T-helper 2 cell (primary cell): ENCODE measurements around the gene DIAPH2.

Source experiments
- DNase-seq, 5 experiments: peaks; one replicate each; pipeline versions ENCODE4 v3.0.0 to v3.0.0-alpha.2; 2012 to 2022

Gene DIAPH2

DNA sequence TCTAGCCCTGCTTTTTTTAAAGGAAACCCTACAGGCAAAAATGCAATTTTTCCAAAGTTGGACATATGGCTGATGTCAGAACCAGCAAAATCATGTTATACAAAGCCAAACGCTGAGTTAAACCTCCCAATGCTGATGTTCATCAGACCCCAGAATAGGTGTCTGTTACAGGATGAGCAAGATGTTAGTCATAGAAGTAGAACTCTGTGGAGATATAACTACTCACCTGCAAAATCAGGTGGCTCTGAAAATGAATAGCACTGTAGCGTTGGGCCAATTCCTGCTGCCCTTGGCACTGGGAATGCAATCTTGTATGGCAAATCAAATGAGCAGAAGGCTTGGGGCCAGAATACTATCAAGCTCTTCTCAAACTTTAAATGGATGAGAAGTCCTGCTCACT is 833.1 kb downstream of the DIAPH2 start:
- DNase-seq = no peak

DNA sequence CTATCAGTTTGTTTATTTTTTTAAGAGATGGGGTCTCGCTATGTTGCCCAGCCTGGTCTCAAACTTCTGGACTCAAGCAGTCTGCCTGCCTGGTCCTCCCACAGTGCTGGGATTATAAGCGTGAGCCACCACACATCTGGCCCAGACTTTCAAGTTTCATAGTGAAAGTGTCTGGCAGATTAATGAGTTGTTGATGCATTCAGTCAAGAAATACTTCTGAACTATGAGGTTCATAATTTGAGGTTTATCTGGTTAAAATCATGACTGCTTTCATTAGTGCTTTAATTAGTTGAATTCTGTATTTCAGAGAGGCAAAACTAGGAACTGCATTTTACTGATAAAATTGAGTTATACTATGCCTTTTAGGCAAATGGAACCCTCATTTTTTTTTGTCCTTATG is 837.7 kb downstream of the DIAPH2 start:
- DNase-seq = no peak

DNA sequence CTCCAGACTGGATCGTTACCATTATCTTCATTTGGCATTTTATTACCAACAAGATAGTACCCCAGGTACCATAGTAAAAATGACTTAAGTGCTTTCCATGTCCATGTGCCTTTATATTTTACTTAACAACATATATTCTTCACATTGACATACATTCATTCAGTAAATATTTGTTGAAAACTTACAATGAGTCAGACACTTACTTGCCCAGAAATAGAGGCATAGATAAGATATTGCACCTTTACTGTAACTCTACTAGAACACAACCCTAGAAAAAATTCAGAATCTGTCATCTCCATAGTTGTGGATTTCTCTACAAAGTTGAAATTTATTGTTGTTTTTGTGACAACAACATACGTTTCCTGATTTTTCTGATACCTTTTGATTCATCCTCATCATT is 839.7 kb downstream of the DIAPH2 start:
- no peak for DNase-seq

DNA sequence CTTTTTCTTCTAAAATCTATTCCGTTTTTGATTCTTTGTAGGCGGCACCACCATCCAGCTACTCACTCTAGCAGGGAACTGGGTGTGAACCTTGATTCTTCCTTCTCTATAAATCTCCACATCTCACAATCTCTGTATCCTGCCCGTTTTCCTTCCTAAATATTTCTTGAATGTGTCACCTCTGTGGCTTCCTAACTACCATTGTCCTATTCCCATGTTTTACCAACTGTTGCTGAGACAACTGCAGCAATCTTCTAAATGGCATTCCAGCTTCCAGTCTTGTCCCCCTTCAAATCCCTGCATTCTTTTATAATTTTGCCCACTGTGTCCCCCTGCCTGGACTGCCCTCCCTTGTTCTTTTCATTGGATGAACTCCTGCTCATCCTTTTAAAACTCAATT is 840.4 kb downstream of the DIAPH2 start:
- no peak for DNase-seq

DNA sequence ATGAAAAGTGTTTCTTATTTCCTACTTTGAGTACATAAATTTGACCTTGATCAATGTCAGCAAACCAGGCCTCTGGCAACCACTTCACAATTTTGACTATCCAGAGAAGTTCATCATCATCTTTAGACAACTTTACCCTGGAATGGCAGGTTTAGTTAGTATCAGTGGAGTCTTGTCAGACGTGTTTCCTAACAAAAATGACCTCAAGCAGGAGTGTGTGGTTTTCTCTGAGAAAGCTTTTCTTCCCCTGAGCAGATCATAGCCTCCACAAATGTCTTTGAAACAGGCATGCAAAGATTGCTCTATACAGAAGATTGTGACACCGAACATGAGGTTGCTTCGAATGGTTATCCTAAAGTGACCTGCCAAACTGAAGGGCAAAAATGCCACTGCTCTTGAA is 841.3 kb downstream of the DIAPH2 start:
- DNase-seq = no peak

DNA sequence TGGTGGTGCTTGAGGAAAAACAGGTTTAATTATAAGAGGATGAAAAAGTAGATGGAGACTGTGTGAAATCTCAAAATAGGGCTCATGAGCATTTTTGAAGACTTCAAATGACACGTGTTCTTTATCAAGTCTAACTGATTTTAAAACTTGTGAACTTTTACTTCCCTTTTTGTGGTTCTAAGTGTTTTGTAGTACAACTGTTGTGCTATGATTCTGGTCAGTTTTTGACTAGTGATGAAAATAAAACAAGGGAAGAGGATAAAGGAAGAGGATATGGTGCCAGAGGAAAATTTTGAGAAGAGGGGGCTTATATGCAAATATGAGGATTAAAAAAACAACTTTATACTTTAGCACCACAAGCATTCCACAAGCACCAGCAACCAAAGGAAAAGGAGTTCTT is 843.1 kb downstream of the DIAPH2 start:
- no peak for DNase-seq

DNA sequence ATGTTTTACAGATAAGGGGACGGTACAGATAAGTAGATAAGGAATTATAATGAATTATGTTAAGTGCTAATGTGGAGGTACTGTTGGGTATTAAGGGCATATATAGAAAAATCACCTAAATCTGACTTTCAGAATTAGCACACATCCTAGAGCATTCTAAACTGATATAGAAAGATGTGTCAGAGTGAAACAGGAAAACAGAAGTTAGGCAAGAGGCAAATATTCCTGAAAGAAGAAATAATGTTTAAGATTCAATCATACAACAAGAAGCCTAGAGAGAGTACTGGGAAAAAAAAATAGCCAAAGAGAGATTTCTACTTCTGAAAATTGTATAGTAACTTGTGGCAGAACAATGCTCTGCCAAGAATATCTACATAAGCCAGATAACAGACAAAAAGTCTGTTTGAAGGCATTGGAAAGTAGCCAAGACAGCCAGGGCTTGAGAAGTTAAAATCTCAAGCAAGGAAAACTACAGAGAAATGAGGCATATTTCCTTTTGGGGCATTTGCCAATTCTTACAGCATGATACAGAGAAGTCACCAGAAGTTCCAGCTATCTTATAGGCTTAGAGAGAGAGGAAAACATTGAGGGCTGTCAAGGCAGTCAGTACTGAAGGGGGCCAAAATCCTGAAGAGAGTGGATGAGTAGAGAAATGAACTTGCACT is 845.0 kb downstream of the DIAPH2 start:
- peak in 1 of 5 experiments; percentile 4 for DNase-seq

DNA sequence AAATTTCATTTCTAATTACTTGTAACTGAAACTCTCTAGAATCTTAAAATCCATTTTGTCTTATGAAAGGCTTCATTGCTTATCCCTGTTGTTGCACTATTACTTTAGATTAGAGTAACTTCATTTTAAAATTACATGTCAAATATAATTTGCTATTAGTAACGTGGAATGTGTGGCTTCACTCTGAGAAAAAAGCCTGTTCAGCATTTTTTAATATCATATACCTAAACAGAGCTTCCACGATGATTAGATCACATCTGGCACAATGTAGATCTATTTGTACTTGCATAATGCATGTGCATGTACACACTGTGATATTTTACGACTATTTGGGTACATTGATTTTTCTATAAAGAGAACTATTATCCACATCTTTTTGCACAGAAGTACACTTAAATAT is 847.2 kb downstream of the DIAPH2 start:
- no peak for DNase-seq

DNA sequence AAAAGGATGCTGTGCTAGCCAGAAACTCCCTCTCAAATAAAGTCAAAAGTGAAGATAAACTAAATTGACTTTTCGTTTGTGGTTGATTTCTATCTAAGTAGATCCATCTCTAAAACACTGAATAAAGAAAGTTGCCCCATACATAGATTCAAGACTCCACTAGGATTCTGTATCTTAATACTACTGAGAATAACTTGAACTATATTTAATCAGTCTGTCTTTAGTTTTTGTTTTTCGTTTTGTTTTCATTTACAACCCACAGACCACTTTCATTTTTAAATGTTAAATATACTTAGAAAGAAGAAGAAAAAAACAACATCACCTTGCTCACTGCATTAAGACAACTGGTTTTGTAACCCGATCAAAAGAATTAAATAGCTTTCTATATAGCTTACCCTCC is 854.1 kb downstream of the DIAPH2 start:
- no peak for DNase-seq

DNA sequence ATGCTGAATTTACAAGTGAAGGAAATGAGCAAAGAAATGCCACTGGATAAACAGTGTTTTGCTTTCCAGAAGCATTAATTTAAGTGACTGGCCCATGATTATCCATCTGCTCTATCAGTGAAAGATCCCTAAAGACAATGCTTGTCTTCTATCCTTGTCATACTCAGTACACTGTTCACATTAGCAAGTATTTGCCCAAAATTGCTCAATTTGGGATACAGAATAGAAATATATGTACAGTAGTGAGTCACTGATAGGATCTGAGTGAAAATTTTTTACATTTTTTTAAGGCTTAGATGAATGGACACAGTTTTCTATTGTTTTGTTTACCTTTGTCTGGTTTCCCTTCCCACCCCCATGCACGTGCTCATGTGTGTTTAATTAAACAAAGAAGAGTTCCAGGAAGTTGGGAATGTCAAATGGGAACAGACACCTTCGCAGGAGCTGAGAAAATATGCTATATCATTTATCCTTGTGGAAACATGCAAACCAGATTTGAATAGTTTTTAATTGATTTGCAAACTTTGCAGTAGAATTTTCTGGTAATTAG is 855.4 kb downstream of the DIAPH2 start:
- no peak for DNase-seq

DNA sequence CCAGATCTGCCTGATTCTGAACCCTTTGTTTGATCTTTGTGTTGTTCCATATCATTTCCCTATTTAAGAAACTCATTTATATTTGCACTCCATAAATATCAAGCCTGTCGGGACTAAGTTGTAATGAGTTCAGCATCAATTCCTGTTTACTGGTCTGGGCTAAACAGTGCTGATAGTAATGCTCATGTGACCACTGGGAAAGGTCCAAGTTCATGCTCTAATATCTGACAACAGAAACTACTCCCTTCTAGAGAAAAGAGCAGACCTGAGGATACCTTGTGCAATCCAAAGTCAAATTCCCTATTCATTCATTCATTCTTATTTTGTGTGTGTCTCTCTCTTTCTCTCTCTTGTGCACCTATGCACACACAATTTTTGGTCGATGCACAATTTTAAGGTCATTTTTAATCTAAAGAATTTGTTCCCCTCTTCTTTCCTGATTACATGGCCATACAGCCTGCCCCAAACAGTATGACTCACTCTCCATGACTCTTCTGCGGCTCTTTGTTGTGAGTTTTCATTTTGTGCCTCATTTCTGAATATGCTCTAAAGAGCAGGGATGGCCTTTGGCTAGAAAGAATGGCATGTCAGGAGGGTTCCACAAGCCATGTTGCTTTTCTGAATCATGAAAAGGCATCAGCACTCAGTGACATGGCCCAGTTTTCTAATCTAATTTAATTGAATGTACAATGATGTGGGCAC is 863.4 kb downstream of the DIAPH2 start:
- no peak for DNase-seq

DNA sequence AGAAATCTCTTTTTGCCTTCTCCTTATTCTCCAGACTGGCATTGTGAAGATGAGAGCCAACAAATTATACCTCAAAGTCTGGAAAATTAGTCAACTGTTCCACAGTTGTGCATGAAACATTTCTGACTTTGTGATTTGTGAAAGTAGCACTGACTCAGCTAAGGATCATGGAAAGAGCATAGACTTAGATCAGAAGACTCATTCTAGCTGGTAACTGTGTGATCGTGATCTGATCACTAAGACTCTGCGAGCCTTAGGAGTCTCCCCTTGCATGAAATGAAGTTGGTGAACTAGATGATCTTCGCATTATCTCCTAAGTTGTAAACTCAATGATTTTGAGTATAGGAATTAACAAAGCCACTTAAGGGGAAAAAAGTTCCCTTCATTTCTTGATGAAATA is 867.2 kb downstream of the DIAPH2 start:
- DNase-seq = no peak

DNA sequence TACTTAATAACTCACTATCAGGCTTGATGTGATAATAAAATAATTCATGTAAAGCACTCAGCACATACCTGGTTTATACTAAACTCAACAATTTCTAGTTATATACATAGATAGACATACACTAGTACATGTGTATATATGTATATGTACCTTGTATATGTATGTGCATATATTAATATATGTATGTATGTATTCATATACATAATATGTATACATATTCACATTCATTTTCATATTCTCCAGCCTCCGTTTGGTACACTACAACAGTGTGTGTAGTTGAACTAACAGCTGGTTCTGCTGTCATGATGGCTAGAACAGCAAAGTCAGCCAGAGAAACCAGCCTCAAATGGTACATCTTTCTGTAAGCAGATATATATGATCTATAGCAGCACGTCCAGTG is 869.2 kb downstream of the DIAPH2 start:
- no peak for DNase-seq

DNA sequence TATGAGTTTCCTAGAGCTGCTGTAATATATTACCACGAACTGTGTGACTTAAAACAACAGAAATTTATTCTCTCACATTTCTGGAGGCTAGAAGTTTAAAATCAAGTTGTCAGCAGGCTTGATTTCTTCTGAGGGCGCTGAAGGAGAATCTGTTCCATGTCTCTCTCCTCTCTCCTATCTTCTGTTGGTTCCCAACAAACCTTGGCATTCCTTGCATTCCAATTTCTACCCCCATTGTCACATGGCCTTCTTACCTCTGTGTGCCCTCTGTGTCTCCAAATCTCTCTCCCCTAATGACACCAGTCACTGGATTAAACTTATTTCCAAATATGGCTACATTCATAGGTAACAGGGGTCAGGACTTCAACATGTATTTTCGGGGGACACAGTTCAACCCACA is 871.7 kb downstream of the DIAPH2 start:
- no peak for DNase-seq

DNA sequence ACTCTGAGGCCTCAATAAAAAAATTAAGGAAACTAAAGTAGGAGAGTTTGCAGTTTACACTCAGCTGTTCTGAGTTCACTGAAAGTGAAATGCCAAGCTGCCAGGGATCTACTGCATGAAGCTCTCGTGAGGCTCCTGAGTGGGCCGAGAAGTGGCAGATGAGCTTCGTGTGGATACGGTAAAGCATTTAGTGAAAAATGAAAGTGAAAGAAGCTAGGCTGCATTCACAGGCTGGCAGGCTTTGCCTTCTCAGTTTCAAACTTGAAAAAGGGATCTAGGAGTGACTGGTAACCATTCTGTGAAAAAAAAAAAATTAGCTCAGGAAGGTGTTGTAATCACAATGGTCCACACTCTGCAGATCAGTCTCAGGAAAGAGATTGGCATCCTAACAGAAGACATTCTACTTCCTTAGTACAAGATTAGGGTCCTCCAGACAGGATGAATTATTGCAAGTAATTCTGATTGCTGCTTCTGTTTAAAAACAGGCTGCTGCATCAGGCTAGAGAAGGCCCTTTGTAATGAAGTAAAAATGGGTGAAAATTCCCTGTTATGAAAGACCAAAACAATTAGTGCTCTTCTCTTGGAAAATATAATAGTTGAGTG is 879.0 kb downstream of the DIAPH2 start:
- peak in 4 of 5 experiments; percentile 3 to 85 (median 20) for DNase-seq

DNA sequence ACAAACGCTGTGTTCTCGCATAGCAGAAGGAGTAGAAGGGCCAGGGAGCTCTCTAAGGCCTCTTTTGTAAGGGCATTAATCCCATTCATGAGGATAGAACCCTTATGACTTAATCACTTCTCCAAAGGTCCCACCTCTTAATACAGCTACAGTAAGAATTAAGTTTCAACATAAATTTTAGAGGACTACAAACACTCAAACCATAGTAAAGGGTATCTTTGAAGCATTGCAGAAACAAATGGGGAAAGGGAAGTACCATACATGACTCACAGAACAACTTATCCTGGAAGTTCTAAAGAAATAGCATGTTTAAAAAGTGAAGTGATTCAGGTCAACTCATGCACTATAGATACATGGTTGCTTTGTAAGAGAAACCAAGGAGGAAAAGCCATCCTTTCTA is 879.9 kb downstream of the DIAPH2 start:
- no peak for DNase-seq

DNA sequence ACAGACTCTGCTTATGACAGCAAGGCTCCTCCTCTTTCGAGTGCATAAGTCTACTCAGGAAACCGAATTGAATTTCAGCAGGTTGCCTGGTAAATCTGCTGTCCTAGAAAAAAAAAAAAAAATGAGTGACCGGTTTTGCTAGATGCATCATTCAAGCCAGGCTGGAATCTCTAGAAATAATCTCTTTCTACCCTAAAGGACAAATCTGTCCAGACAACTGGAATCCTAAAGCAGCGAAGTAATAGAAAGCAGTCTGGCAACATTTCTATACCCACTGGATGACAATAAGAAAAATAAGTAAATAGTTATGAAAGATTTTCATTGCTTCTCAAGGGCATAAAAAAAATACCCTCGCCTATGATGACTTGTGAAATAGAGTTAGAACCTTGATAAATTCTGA is 902.5 kb downstream of the DIAPH2 start:
- DNase-seq = no peak

DNA sequence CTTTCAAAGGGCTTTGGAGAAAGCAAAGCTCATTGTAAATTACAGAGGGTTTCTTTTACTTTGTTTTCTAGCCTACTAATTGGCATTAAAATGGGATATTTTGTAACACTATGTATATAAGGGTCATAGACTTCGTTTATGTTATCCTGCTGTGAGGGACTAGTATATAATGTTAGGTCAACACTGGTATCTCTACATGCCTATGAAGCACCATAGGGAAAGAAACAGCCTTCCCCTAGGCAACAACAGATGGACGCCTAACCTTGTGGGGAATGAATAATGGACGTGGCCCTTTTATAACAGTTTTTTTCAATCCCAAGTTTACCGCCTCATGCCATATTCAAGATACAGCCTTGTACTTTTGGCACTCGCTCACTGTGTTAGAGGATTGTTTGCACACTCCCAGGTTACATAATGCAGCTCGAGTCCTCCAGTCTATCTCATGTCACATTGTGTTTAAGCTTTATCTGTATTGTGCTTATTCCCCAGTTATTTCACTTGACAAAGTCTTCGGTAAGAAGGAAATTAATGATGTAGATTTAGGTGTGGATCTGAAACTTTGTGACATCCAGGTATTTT is 910.1 kb downstream of the DIAPH2 start:
- no peak for DNase-seq

DNA sequence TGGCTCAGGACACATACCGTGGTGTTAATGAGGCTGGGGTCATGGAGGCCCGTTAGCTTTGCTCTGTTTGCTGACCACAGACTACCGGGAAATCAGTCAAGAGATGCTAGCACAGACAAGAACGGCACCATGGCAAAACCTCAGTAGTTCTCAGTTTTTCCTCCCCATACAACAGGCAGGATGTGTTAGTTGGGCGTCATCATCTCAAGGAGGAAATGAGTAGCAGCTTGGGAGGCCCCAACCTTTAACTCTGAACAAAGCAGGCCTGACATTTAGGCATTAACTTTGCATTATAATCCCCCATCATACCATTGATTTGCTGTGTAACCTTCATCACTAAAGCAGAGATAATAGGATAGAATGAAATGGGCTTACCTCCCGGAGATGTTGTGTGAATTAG is 913.3 kb downstream of the DIAPH2 start:
- peak in 1 of 5 experiments; percentile 78 for DNase-seq

DNA sequence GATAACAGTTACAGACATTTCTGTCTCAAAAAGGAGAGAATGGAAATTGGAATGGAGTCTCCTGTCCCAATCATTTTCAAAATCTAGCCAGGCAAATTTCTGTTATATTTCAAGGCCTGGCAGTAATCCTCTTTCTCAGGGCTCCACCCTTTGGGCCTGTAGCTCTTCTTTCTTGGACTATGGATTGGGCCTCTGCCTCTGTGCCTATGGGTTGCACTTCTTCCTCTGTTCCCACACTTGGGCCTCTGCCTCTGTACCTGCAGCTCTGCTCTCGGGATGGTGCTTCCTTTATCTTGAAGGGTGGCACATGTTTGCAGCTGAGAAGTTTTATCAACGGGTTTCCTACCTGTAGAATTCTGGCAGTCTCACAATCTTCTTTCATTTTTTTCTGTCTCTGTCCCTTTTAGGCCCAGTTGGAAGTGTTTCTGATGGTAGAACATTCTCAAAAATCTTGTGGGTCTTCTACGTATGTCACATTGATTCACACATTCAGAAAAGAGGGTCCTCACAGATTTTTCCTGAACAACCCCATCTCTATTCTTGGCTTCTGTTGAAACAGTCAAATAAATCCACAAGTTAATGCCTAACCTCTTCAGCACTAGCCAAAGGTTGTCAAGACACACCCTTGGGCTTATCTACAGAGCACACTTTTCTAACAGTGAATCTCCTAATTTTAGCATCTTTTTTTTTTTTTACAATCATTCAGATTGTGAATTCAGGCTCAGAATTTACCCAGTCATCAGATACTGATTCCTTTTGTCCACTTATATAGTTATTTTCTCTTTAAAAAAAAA is 918.0 kb downstream of the DIAPH2 start:
- DNase-seq = no peak

DNA sequence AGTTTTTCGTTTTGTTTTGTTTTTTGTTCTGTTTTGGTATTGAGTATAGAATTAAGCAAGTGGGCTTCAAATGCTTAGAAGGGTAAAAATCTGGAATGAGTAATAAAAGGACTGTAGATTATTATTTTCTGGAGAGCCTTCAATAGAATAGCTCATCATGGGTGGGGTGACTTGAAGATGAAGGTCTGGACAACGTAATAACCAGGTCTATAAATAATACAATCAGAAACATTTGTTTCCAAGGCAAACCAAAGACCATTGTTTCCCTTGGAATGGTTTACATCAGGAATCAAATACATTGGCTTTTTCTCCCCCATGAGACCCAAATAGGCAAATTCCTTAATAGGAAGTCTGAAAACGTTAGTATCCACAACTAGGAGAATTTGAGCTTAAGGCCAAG is 920.6 kb downstream of the DIAPH2 start:
- DNase-seq = no peak

DNA sequence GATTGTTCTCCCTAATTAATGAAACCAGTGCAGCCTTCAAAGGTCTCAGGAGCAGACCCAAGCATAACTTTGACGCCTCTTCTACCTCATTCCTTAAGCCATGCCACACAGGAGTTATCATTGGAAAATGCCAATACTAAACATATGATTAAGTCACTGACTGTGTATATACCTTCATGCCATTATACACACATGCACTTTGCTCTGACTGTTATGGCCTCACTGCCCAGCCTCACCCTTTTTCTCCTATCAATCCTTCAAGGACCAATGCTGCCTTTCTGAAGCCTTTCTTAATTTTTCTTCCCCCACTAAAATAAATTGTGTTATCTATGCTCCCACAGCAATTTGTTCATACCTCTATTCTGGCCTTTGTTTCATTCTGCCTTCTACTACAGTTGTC is 924.7 kb downstream of the DIAPH2 start:
- no peak for DNase-seq

DNA sequence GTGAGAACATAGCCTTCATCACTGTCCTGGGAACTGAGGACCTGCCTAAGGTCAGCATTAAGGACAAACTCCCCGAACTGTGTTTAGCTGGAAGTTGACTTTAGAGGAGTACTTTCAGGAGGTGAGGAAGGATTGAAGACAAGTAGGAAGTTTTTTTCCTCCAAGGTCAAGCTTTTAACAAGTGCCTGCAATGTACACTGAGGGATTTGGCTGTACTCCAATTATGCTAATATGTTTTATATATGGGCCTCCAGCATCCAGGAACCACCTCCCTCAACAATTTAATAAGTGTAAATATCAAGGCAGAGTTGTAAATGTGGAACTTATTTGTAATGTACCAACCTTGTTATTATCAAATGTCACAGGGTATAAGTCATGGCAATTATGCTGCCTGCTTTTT is 925.3 kb downstream of the DIAPH2 start:
- no peak for DNase-seq
